Measurements from ENCODE around the gene OR10A6. TPM values are rescaled to one million over a fixed set of nuclear protein-coding genes. Genes with fewer than 3 reads are reported as not detected.

OR10A6 gene
- total and polyA plus RNA-seq, 9 of the 15 experiments (the other 6 are each of a cell fraction or from before 2014, with no cell fraction given): not detected

DNA sequence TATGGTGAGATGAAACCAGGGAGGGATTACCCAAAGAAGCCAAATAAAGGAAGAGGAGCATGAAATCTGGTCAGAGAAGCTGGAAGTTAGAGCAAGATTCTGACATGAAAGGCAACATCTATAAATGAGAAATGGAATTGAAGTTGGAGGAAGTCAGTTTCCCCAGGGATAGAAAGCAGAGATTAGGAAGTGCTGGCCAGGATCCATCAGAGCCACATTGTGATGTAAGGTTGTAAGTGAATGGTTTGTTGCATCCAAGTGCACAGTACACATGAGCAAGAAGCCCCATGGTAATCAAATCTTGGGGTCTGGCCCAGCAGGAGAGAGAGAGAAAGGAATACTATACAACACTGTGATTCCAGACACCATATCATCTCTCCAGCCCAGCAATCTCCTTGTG, 40.8 kb upstream of the OR10A6 start:
- no peak for DNase-seq (ENCODE audit: extremely low read depth in 1 of 4, low spot score in 3 of 4)
- Histone ChIP-seq H3K27ac (ENCODE audit: extremely low read depth, low read depth, low read length) (no peak overlapping the region), H4K20me1 (replicated peaks; ENCODE audit: control insufficient read depth, insufficient read depth, low read length) (no peaks in the 10 kb centered on the region), H3K79me2 (ENCODE audit: control insufficient read depth, insufficient read depth, low read length) (no peaks in the 10 kb centered on the region), H3K4me2 (ENCODE audit: insufficient read depth, low read length) (no peak overlapping the region), H3K36me3 (ENCODE audit: control insufficient read depth, insufficient read depth, low read length) (no peaks in the 10 kb centered on the region), H3K4me3 (no peak overlapping the region), H3K4me1 (replicated peaks in 1 of 2; ENCODE audit: control insufficient read depth in 2 of 2, insufficient read depth in 2 of 2, low read length in 2 of 2) (no peaks in the 10 kb centered on the region), H3K9ac (ENCODE audit: insufficient read depth in 1 of 2, low read depth in 2 of 2, low read length in 2 of 2) (no peak overlapping the region), H3K9me1 (ENCODE audit: control insufficient read depth, insufficient read depth, low read length) (no peaks in the 10 kb centered on the region), H3K9me3 (replicated peaks; ENCODE audit: control insufficient read depth, insufficient read depth, low read depth, low read length) (no peaks in the 10 kb centered on the region), H3K27me3 (ENCODE audit: control insufficient read depth in 2 of 2, insufficient read depth in 2 of 2, low read length in 2 of 2) (no peaks in the 10 kb centered on the region), H2AFZ (ENCODE audit: low read depth, low read length) (no peak overlapping the region)
- POLR2A ChIA-PET: no interaction called here
- in situ Hi-C loops (cut with MboI): no loop called here
- FAIRE-seq: no peak
- ATAC-seq: no peak
- CTCF ChIA-PET (ENCODE audit: low intra/inter-chr PET ratio): no interaction called here
- no TSS peak for BruUV-seq (replicated peaks)
- intact Hi-C loops (cut with micrococcal nuclease): no loop called here
- TF ChIP-seq, protein P1, sequence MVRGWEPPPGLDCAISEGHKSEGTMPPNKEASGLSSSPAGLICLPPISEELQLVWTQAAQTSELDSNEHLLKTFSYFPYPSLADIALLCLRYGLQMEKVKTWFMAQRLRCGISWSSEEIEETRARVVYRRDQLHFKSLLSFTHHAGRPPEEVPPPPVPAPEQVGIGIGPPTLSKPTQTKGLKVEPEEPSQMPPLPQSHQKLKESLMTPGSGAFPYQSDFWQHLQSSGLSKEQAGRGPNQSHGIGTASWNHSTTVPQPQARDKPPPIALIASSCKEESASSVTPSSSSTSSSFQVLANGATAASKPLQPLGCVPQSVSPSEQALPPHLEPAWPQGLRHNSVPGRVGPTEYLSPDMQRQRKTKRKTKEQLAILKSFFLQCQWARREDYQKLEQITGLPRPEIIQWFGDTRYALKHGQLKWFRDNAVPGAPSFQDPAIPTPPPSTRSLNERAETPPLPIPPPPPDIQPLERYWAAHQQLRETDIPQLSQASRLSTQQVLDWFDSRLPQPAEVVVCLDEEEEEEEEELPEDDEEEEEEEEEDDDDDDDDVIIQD (CRISPR knock-in tag; IDR thresholded peaks at IDR 0.05): no peak
- no peak for TF ChIP-seq MTA2 (IDR thresholded peaks at IDR 0.05; ENCODE audit: low read depth)
- TF ChIP-seq ZBTB1 (CRISPR knock-in tag; IDR thresholded peaks at IDR 0.05; ENCODE audit: borderline replicate concordance, low read depth): no peak
- TF ChIP-seq KAT2B (IDR thresholded peaks at IDR 0.05; ENCODE audit: low read depth, low read length): no peak
- no peak for TF ChIP-seq PRMT5 (CRISPR knock-in tag; IDR thresholded peaks at IDR 0.05)
- no peak for TF ChIP-seq ELF4 (CRISPR knock-in tag; IDR thresholded peaks at IDR 0.05)
- TF ChIP-seq ELF2 (CRISPR knock-in tag; IDR thresholded peaks at IDR 0.05): no peak
- TF ChIP-seq NCOR1 (IDR thresholded peaks at IDR 0.05): no peak

Measured in K562 (cell line).